ENCODE data around the gene AP3M1.

GRCh38 chr10:74189999-74190421, 39.4 kb upstream of the AP3M1 start:
- no peak for TF ChIP-seq CTCF (IDR thresholded peaks at IDR 0.05; ENCODE audit: low read length)
- no peak for TF ChIP-seq EZH2 (optimal IDR thresholded peaks at IDR 0.05; ENCODE audit: low read depth, low read length)
- no peak for TF ChIP-seq EZH2phosphoT487 (IDR thresholded peaks at IDR 0.05; ENCODE audit: low read length)

All from MM.1S (cell line).